ENCODE measurements around the gene EPOP. TPM values are rescaled to one million over a fixed set of nuclear protein-coding genes. Genes with fewer than 3 reads are reported as not detected.
"Not testable (repeated sequence)": the region's sequence is repeated elsewhere in the genome, so short reads cannot be mapped to it uniquely, and the experiment has no call there.

The EPOP gene
- total and polyA plus RNA-seq, 4 donors: 0.32 to 1.9 (median 1.1) TPM

GRCh38 chr17:38627957-38628356, 46.8 kb downstream of the EPOP start:
- no peak for DNase-seq (ENCODE audit: low spot score)
- 93% methylated on average over 2 of the region's 2 CpGs for WGBS
- Histone ChIP-seq H3K9ac (ENCODE audit: low read depth in 1 of 2, low read length in 2 of 2) (no peak overlapping the region), H3K4me3 (ENCODE audit: low read depth in 1 of 3, low read length in 3 of 3) (no peak overlapping the region), H3K27ac (ENCODE audit: low read depth in 1 of 2, low read length in 2 of 2) (no peak overlapping the region), H3K9me3 (ENCODE audit: control insufficient read depth in 4 of 4, low read length in 3 of 4) (no peaks in the 10 kb centered on the region), H3K27me3 (ENCODE audit: control insufficient read depth in 4 of 4, insufficient read depth in 4 of 4, low read length in 3 of 4) (no peaks in the 10 kb centered on the region), H3K36me3 (ENCODE audit: control insufficient read depth in 4 of 4, insufficient read depth in 3 of 4, low read depth in 1 of 4, low read length in 3 of 4) (no peaks in the 10 kb centered on the region), H3K4me1 (ENCODE audit: control insufficient read depth in 4 of 4, insufficient read depth in 4 of 4, low read length in 3 of 4) (no peaks in the 10 kb centered on the region)
- no peak for TF ChIP-seq RXRA (IDR thresholded peaks at IDR 0.05)
- TF ChIP-seq NR2F2 (IDR thresholded peaks at IDR 0.05): no peak
- no peak for TF ChIP-seq GABPA (IDR thresholded peaks at IDR 0.05 in 1 of 2, conservative IDR thresholded peaks at IDR 0.05 in 1 of 2)
- TF ChIP-seq HNF4A (conservative IDR thresholded peaks at IDR 0.05): no peak
- TF ChIP-seq SP1 (IDR thresholded peaks at IDR 0.05): no peak
- no peak for TF ChIP-seq JUND (IDR thresholded peaks at IDR 0.05)

- WGBS: 94% methylated on average over 6 of the region's 6 CpGs
- not testable (repeated sequence) for H3K4me1 ChIP-seq (ENCODE audit: control insufficient read depth in 4 of 4, insufficient read depth in 4 of 4, low read length in 3 of 4); H3K9me3 ChIP-seq (ENCODE audit: control insufficient read depth in 4 of 4, low read length in 3 of 4); H3K27me3 ChIP-seq (ENCODE audit: control insufficient read depth in 4 of 4, insufficient read depth in 4 of 4, low read length in 3 of 4); H3K36me3 ChIP-seq (ENCODE audit: control insufficient read depth in 4 of 4, insufficient read depth in 3 of 4, low read depth in 1 of 4, low read length in 3 of 4); H3K27ac ChIP-seq (ENCODE audit: low read depth in 1 of 2, low read length in 2 of 2); H3K9ac ChIP-seq (ENCODE audit: low read depth in 1 of 2, low read length in 2 of 2); H3K4me3 ChIP-seq (ENCODE audit: low read depth in 1 of 3, low read length in 3 of 3); DNase-seq (ENCODE audit: low spot score)
Measured at GRCh38 chr17:38626606-38627226, 48.0 kb downstream of the EPOP start.

- H3K27ac ChIP-seq (ENCODE audit: low read depth in 1 of 2, low read length in 2 of 2): no peak overlapping the region
- H3K36me3 ChIP-seq (ENCODE audit: control insufficient read depth in 4 of 4, insufficient read depth in 3 of 4, low read depth in 1 of 4, low read length in 3 of 4): no peaks in the 10 kb centered on the region
- H3K9me3 ChIP-seq (ENCODE audit: control insufficient read depth in 4 of 4, low read length in 3 of 4): no peaks in the 10 kb centered on the region
- no peaks in the 10 kb centered on the region for H3K4me1 ChIP-seq (ENCODE audit: control insufficient read depth in 4 of 4, insufficient read depth in 4 of 4, low read length in 3 of 4)
- no peak overlapping the region for H3K4me3 ChIP-seq (ENCODE audit: low read depth in 1 of 3, low read length in 3 of 3)
- no peaks in the 10 kb centered on the region for H3K27me3 ChIP-seq (ENCODE audit: control insufficient read depth in 4 of 4, insufficient read depth in 4 of 4, low read length in 3 of 4)
- no peak overlapping the region for H3K9ac ChIP-seq (ENCODE audit: low read depth in 1 of 2, low read length in 2 of 2)
- no peak for DNase-seq (ENCODE audit: low spot score)
- no peak for TF ChIP-seq EGR1 (IDR thresholded peaks at IDR 0.05; ENCODE audit: low read depth in 2 of 2)
Measured at GRCh38 chr17:38625482-38625881, 49.3 kb downstream of the EPOP start.

- H3K9me3 ChIP-seq (ENCODE audit: control insufficient read depth in 4 of 4, low read length in 3 of 4); H3K27me3 ChIP-seq (ENCODE audit: control insufficient read depth in 4 of 4, insufficient read depth in 4 of 4, low read length in 3 of 4); H3K4me1 ChIP-seq (ENCODE audit: control insufficient read depth in 4 of 4, insufficient read depth in 4 of 4, low read length in 3 of 4); H3K27ac ChIP-seq (ENCODE audit: low read depth in 1 of 2, low read length in 2 of 2); H3K36me3 ChIP-seq (ENCODE audit: control insufficient read depth in 4 of 4, insufficient read depth in 3 of 4, low read depth in 1 of 4, low read length in 3 of 4); H3K9ac ChIP-seq (ENCODE audit: low read depth in 1 of 2, low read length in 2 of 2); H3K4me3 ChIP-seq (ENCODE audit: low read depth in 1 of 3, low read length in 3 of 3); DNase-seq (ENCODE audit: low spot score): not testable (repeated sequence)
- 82% methylated on average over 14 of the region's 14 CpGs for WGBS
Measured at GRCh38 chr17:38624782-38625355, 49.9 kb downstream of the EPOP start.

Small RNA genes lying within 50 kb of the gene (small RNA-seq; reads per million reads assigned to genes)
- not detected for gene MIR4726
- not detected for gene MIR4734

Other genes starting within 250 kb of the EPOP start
- 10 to 100 TPM in 1 of 2 donors, 1 to 10 TPM in 1; 6.4 to 31.8 TPM for gene ARHGAP23, start 246.5 kb downstream of the EPOP start, total RNA-seq
- 1 to 10 TPM in 1 of 2 donors, under 1 TPM in 1; 0.28 to 2.7 TPM for gene ARHGAP23, start 246.5 kb downstream of the EPOP start, polyA plus RNA-seq
- gene SRCIN1, start 69.0 kb downstream of the EPOP start, total RNA-seq: 1 to 10 TPM in 1 of 2 donors, under 1 TPM in 1; 0.05 to 3.2 TPM
- 1 to 10 TPM; 2.2 to 5.3 TPM for gene SRCIN1, start 69.0 kb downstream of the EPOP start, polyA plus RNA-seq
- gene MLLT6, start 30.3 kb upstream of the EPOP start, total RNA-seq: 10 to 100 TPM in 1 of 2 donors, 1 to 10 TPM in 1; 8.5 to 22.8 TPM
- gene MLLT6, start 30.3 kb upstream of the EPOP start, polyA plus RNA-seq: 1 to 10 TPM; 3.3 to 7.7 TPM
- 1 to 10 TPM; 4.5 to 9.0 TPM for gene CISD3, start 55.4 kb upstream of the EPOP start, total RNA-seq
- gene CISD3, start 55.4 kb upstream of the EPOP start, polyA plus RNA-seq: 100 to 1,000 TPM in 1 of 2 donors, 10 to 100 TPM in 1; 65.6 to 152 TPM
- 1 to 10 TPM; 1.2 to 2.2 TPM for gene PCGF2, start 73.4 kb upstream of the EPOP start, total RNA-seq
- gene PCGF2, start 73.4 kb upstream of the EPOP start, polyA plus RNA-seq: 1 to 10 TPM; 1.3 to 3.2 TPM
- gene PSMB3, start 77.8 kb upstream of the EPOP start, total RNA-seq: 100 to 1,000 TPM; 121 to 137 TPM
- gene PSMB3, start 77.8 kb upstream of the EPOP start, polyA plus RNA-seq: 100 to 1,000 TPM; 200 to 279 TPM
- gene PIP4K2B, start 124.6 kb upstream of the EPOP start, total RNA-seq: 10 to 100 TPM; 18.2 to 21.5 TPM
- gene PIP4K2B, start 124.6 kb upstream of the EPOP start, polyA plus RNA-seq: 1 to 10 TPM; 2.4 to 9.0 TPM
- 1 to 10 TPM; 5.7 to 10.0 TPM for gene CWC25, start 150.4 kb upstream of the EPOP start, total RNA-seq
- 1 to 10 TPM; 6.2 to 8.6 TPM for gene CWC25, start 150.4 kb upstream of the EPOP start, polyA plus RNA-seq
- gene RPL23, start 178.8 kb upstream of the EPOP start, total RNA-seq: 100 to 1,000 TPM; 284 to 797 TPM
- 100 to 1,000 TPM; 552 to 740 TPM for gene RPL23, start 178.8 kb upstream of the EPOP start, polyA plus RNA-seq
- 10 to 100 TPM; 59.4 to 77.4 TPM for gene LASP1, start 195.1 kb upstream of the EPOP start, total RNA-seq
- gene LASP1, start 195.1 kb upstream of the EPOP start, polyA plus RNA-seq: 10 to 100 TPM; 18.2 to 77.7 TPM